ENCODE measurements around the gene SYNE2. TPM values are rescaled to one million over a fixed set of nuclear protein-coding genes. Genes with fewer than 3 reads are reported as not detected.

The SYNE2 gene
- total RNA-seq, 1 donor from 2014 or later, result 186 TPM

- H3K4me1 ChIP-seq, result peaks cover 61% of the 10 kb centered on the region
- H3K9me3 ChIP-seq (replicated peaks), result no peaks in the 10 kb centered on the region
- no peak for DNase-seq
- peaks cover 19% of the 10 kb centered on the region for H3K36me3 ChIP-seq
- no peaks in the 10 kb centered on the region for H3K27me3 ChIP-seq (ENCODE audit: low read depth)
- intact Hi-C loops (cut with micrococcal nuclease), result no loop called here
- H3K4me3 ChIP-seq, result no peak overlapping the region
- peak overlapping the region; percentile 87 for H3K27ac ChIP-seq (replicated peaks)
- TF ChIP-seq CTCF (IDR thresholded peaks at IDR 0.05; ENCODE audit: borderline replicate concordance), result no peak
Measured at GRCh38 chr14:64195199-64195598, 342.4 kb downstream of the SYNE2 start.

GRCh38 chr14:64196056-64196455, 343.3 kb downstream of the SYNE2 start:
- no peak for DNase-seq
- Histone ChIP-seq H3K4me3 (peak overlapping the region; percentile 61), H3K4me1 (peaks cover 69% of the 10 kb centered on the region), H3K36me3 (peaks cover 11% of the 10 kb centered on the region), H3K27ac (replicated peaks) (peak overlapping the region; percentile 87), H3K27me3 (ENCODE audit: low read depth) (no peaks in the 10 kb centered on the region), H3K9me3 (replicated peaks) (no peaks in the 10 kb centered on the region)
- intact Hi-C loops (cut with micrococcal nuclease), result no loop called here
- TF ChIP-seq CTCF (IDR thresholded peaks at IDR 0.05; ENCODE audit: borderline replicate concordance), result no peak

DNA sequence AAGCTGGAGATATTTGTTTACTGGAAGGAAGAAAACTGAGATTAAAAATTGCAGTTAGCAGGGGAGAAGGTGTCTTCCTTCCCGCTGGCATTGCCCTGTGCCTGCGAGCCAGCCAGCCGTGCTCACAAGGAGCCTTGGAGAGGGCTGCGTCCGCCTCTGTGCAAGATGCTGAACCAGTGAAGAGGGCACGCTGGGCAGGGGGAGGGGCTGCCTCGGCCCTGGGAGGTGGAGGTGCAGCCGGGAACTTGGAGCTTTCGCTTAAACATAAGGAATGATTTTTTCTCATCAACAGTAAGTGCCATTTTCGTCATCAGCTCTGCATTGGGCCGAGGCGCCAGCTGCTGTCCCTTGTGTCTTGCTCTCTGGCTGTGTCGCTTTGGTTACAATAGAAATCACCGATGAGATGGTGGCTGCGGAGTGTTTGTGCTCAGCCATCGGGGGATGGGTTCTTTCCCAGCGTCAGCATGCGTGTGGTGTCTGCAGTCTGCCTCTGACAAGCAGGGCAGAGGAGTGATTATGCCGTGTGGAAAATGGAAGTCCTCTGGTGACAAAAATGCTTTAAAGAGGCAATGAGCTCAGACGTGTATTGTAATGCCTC, 344.1 kb downstream of the SYNE2 start:
- H3K27ac ChIP-seq (replicated peaks), result peak overlapping the region; percentile 87
- no peaks in the 10 kb centered on the region for H3K27me3 ChIP-seq (ENCODE audit: low read depth)
- intact Hi-C loops (cut with micrococcal nuclease), result no loop called here
- H3K4me3 ChIP-seq, result peak overlapping the region; percentile 61
- TF ChIP-seq CTCF (IDR thresholded peaks at IDR 0.05; ENCODE audit: borderline replicate concordance), result no peak
- H3K36me3 ChIP-seq, result peaks cover 4% of the 10 kb centered on the region
- H3K9me3 ChIP-seq (replicated peaks), result no peaks in the 10 kb centered on the region
- DNase-seq, result peak; percentile 51
- peaks cover 74% of the 10 kb centered on the region for H3K4me1 ChIP-seq

DNA sequence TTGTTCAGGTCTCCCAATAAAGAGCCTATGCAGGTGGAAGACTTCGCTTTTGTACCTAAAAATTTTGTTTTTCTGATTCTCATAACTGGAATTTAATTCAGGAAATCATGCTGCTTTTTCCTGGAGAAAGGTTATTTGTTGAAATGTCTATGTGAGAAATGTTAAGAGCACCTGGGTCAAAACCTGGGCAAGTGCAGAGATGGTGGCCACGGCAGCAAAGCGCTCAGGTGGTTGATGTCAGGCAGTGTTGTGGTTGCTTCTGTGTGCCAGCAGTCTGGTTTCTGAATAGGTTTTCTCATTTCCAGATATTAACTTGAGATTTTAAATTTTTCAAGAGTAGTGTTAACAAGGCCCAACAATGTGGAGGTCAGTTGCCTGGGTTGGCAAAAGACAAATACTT, 345.2 kb downstream of the SYNE2 start:
- intact Hi-C loops (cut with micrococcal nuclease), result no loop called here
- H3K4me1 ChIP-seq, result peaks cover 83% of the 10 kb centered on the region
- H3K27ac ChIP-seq (replicated peaks), result peak overlapping the region; percentile 87

GRCh38 chr14:64198486-64198885, 345.7 kb downstream of the SYNE2 start:
- H3K4me1 ChIP-seq, result peaks cover 84% of the 10 kb centered on the region
- peak overlapping the region; percentile 61 for H3K4me3 ChIP-seq
- H3K27ac ChIP-seq (replicated peaks), result peak overlapping the region; percentile 87
- H3K36me3 ChIP-seq, result no peaks in the 10 kb centered on the region
- intact Hi-C loops (cut with micrococcal nuclease), result no loop called here
- no peaks in the 10 kb centered on the region for H3K9me3 ChIP-seq (replicated peaks)
- H3K27me3 ChIP-seq (ENCODE audit: low read depth), result no peaks in the 10 kb centered on the region
- TF ChIP-seq CTCF (IDR thresholded peaks at IDR 0.05; ENCODE audit: borderline replicate concordance), result no peak
- no peak for DNase-seq

More for the DNA sequence above, 345.2 kb downstream of the SYNE2 start:
- Histone ChIP-seq H3K4me3 (peak overlapping the region; percentile 61), H3K9me3 (replicated peaks) (no peaks in the 10 kb centered on the region), H3K27me3 (ENCODE audit: low read depth) (no peaks in the 10 kb centered on the region), H3K36me3 (no peaks in the 10 kb centered on the region)
- TF ChIP-seq CTCF (IDR thresholded peaks at IDR 0.05; ENCODE audit: borderline replicate concordance), result no peak
- DNase-seq, result no peak
